Omental fat pad (tissue), 4 donors: Measurements from ENCODE around the gene ME3. TPM values are rescaled to one million over a fixed set of nuclear protein-coding genes. Genes with fewer than 3 reads are reported as not detected.
"Not testable (repeated sequence)": the region's sequence is repeated elsewhere in the genome, so short reads cannot be mapped to it uniquely, and the experiment has no call there.

Experiments
- ATAC-seq: fragments of 150-250 bp; one replicate; pipeline ENCODE4 v1.9.1; 2016; ENCODE audit warnings: mild to moderate bottlenecking, moderate library complexity; ENCODE audit not compliant: low FRiP score
- DNase-seq: peaks from one replicate; pipeline ENCODE4 v3.0.0-alpha.2; 2019; ENCODE audit warnings: low spot score
- CTCF ChIP-seq, 3 donors: fragments of 450-650 bp; IDR thresholded peaks; one replicate each; pipeline ENCODE4 v1.5.1; 2016 to 2017; ENCODE audit warnings: antibody characterized with exemption in 3 of 3, mild to moderate bottlenecking in 3 of 3, moderate library complexity in 2 of 3
- total RNA-seq, 4 donors: library from RNA; depleted of rRNA; stranded (reverse); fragments of >200 nt; gene quantifications; one replicate each; pipeline ENCODE4 v1.1.0, GENCODE V29; 2016

The ME3 gene
- total RNA-seq, 4 donors from 2014 or later = 28.4 to 93.0 (median 80.1) TPM

GRCh38 chr11:86547727-86548126 is 124.7 kb downstream of the ME3 start:
- peak; percentile 29 for ATAC-seq
- TF ChIP-seq CTCF (IDR thresholded peaks at IDR 0.05) = no peak
- no peak for DNase-seq

- not testable (repeated sequence) for ATAC-seq, DNase-seq
These were observed 131.1 kb downstream of the ME3 start for GRCh38 chr11:86541299-86541698.

- DNase-seq = no peak
- TF ChIP-seq CTCF (IDR thresholded peaks at IDR 0.05) = no peak
- ATAC-seq = no peak
These were observed 134.2 kb downstream of the ME3 start for GRCh38 chr11:86538223-86538548.

- no peak for TF ChIP-seq CTCF (IDR thresholded peaks at IDR 0.05)
- ATAC-seq = no peak
- DNase-seq = no peak
These were observed 134.7 kb downstream of the ME3 start for GRCh38 chr11:86537541-86538222.

GRCh38 chr11:86535773-86536172 is 136.6 kb downstream of the ME3 start:
- no peak for TF ChIP-seq CTCF (IDR thresholded peaks at IDR 0.05)
- DNase-seq (no peak), ATAC-seq (no peak)

- DNase-seq = no peak
- ATAC-seq = peak; percentile 81
- TF ChIP-seq CTCF (IDR thresholded peaks at IDR 0.05) = no peak
These were observed 147.6 kb downstream of the ME3 start for GRCh38 chr11:86524620-86525352.

GRCh38 chr11:86523738-86524619 is 148.4 kb downstream of the ME3 start:
- no peak for TF ChIP-seq CTCF (IDR thresholded peaks at IDR 0.05)
- DNase-seq = no peak

GRCh38 chr11:86522512-86522911 is 149.9 kb downstream of the ME3 start:
- not testable (repeated sequence) for DNase-seq, ATAC-seq

More at GRCh38 chr11:86523738-86524619, 148.4 kb downstream of the ME3 start:
- ATAC-seq = peak; percentile 94
